Measurements from ENCODE around the gene ANKRD65. TPM values are rescaled to one million over a fixed set of nuclear protein-coding genes. Genes with fewer than 3 reads are reported as not detected.

The ANKRD65 gene
- total RNA-seq, 1 experiment from 2014 or later: 3.2 TPM

DNA sequence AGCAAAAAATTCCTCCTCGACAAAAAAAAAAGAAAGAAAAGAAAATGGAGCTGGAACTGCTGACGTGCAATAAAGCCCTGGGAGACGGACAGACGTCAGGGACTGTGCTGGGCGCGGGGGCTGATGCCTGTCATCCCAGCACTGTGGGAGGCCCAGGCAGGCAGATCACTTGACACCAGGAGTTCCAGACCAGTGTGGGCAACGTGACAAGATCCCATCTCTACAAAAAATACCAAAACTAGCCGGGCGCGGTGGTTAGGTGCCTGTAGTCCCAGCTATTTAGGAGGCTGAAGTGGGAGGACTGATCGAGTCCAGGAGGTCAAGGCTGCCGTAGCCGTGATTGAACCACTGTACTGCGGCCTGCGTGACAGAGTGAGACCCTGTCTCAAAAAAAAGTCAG is 3.6 kb upstream of the ANKRD65 start:
- H3K4me3 Mint-ChIP-seq (ENCODE audit: unreplicated experiment): no peak overlapping the region

DNA sequence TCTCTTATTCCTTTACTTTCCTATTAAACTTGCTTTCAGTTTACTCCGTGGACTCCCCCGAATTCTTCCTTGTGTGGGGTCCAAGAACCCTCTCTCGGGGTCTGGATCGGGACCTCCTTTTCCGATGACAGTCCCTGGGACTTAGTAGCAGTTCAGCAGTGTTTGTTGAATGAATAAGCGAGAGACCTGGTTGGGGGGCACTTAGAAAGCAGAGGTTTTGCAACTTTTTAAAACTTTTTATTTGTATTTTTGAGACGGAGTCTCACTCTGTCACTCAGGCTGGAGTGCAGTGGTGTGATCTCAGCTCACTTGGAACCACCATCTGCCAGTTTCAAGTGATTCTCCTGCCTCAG is 2.1 kb upstream of the ANKRD65 start:
- BruUV-seq (replicated peaks): no TSS peak
- Histone ChIP-seq H3K4me3 (ENCODE audit: low read depth, low read length) (no peak overlapping the region), H3K27me3 (replicated peaks; ENCODE audit: control insufficient read depth, insufficient read depth, low read length) (no peaks in the 10 kb centered on the region), H3K4me1 (peaks cover 32% of the 10 kb centered on the region), H3K36me3 (ENCODE audit: control insufficient read depth, insufficient read depth, low read length) (no peaks in the 10 kb centered on the region), H3K9me3 (no peaks in the 10 kb centered on the region)
- TF ChIP-seq, protein P1, sequence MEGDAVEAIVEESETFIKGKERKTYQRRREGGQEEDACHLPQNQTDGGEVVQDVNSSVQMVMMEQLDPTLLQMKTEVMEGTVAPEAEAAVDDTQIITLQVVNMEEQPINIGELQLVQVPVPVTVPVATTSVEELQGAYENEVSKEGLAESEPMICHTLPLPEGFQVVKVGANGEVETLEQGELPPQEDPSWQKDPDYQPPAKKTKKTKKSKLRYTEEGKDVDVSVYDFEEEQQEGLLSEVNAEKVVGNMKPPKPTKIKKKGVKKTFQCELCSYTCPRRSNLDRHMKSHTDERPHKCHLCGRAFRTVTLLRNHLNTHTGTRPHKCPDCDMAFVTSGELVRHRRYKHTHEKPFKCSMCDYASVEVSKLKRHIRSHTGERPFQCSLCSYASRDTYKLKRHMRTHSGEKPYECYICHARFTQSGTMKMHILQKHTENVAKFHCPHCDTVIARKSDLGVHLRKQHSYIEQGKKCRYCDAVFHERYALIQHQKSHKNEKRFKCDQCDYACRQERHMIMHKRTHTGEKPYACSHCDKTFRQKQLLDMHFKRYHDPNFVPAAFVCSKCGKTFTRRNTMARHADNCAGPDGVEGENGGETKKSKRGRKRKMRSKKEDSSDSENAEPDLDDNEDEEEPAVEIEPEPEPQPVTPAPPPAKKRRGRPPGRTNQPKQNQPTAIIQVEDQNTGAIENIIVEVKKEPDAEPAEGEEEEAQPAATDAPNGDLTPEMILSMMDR (IDR thresholded peaks at IDR 0.05; ENCODE audit: insufficient read depth in 1 of 2, low read depth in 1 of 2, low read length in 1 of 2, severe bottlenecking in 1 of 2, unreplicated experiment in 1 of 2): no peak
- H3K4me1 Mint-ChIP-seq (ENCODE audit: low read depth, unreplicated experiment): no peaks in the 10 kb centered on the region
- H3K9me3 Mint-ChIP-seq (ENCODE audit: unreplicated experiment): no peaks in the 10 kb centered on the region
- no peak for DNase-seq
- ChIA-PET CTCF (no interaction called here), POLR2A (no interaction called here)
- no peaks in the 10 kb centered on the region for H3K36me3 Mint-ChIP-seq (ENCODE audit: insufficient read depth, unreplicated experiment)
- no peak overlapping the region for H3K4me3 Mint-ChIP-seq (ENCODE audit: unreplicated experiment)
- peak overlapping the region; percentile 87 for H3K27ac Mint-ChIP-seq (ENCODE audit: unreplicated experiment)
- intact Hi-C loops (cut with micrococcal nuclease; ENCODE audit: unreplicated experiment): no loop called here
- H3K27me3 Mint-ChIP-seq (ENCODE audit: insufficient read depth, unreplicated experiment): no peaks in the 10 kb centered on the region

More for the DNA sequence above, 3.6 kb upstream of the ANKRD65 start:
- Histone ChIP-seq H3K9me3 (no peaks in the 10 kb centered on the region), H3K4me3 (ENCODE audit: low read depth, low read length) (no peak overlapping the region), H3K36me3 (ENCODE audit: control insufficient read depth, insufficient read depth, low read length) (no peaks in the 10 kb centered on the region), H3K4me1 (peaks cover 37% of the 10 kb centered on the region), H3K27me3 (replicated peaks; ENCODE audit: control insufficient read depth, insufficient read depth, low read length) (no peaks in the 10 kb centered on the region)
- Mint-ChIP-seq H3K27ac (ENCODE audit: unreplicated experiment) (no peak overlapping the region), H3K36me3 (ENCODE audit: insufficient read depth, unreplicated experiment) (no peaks in the 10 kb centered on the region), H3K4me1 (ENCODE audit: low read depth, unreplicated experiment) (peaks cover 2% of the 10 kb centered on the region), H3K9me3 (ENCODE audit: unreplicated experiment) (no peaks in the 10 kb centered on the region), H3K27me3 (ENCODE audit: insufficient read depth, unreplicated experiment) (no peaks in the 10 kb centered on the region)
- TF ChIP-seq, protein P1 (IDR thresholded peaks at IDR 0.05; ENCODE audit: insufficient read depth in 1 of 2, low read depth in 1 of 2, low read length in 1 of 2, severe bottlenecking in 1 of 2, unreplicated experiment in 1 of 2): no peak
- DNase-seq: no peak
- intact Hi-C loops (cut with micrococcal nuclease; ENCODE audit: unreplicated experiment): no loop called here
- BruUV-seq (replicated peaks): no TSS peak
- ChIA-PET CTCF (no interaction called here), POLR2A (no interaction called here)

DNA sequence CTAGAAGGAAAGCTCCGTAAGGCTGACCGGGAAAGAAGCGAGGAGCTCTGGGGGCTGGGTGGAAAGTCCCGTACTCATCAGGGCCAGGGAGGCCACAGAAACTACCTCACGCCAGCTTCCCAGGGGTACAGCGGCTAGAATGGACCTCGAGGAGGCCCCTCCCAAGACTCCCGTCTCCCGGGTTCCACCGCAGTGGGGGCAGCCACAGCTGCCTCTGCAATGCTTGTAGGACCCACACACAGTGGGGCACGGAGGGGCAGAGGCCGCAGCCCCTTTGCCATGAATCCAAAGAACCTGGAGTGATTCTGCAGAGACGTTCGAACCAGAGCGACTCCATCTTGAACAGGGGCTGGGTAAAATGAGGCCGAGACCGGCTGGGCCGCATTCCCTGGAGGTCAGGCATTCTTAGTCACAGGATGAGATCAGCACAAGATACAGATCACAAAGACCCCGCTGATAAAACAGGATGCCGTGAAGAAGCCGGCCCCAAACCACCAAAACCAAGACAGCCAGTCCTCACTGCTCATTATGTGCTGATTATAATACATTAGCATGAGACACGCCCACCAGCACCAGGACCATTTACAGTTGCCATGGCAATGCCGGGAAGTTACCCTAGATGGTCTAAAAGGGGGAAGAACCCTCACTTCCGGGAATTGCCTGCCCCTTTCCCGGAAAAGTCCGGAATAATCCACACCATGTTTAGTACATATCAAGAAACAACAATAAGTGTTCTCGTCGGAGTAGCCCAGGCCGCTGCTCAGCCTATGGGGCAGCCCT is 1.6 kb upstream of the ANKRD65 start:
- ChIA-PET CTCF (no interaction called here), POLR2A (no interaction called here)
- DNase-seq: peak; percentile 72 to 73
- intact Hi-C loops (cut with micrococcal nuclease; ENCODE audit: unreplicated experiment): no loop called here
- peak overlapping the region; percentile 87 for H3K27ac Mint-ChIP-seq (ENCODE audit: unreplicated experiment)
- no TSS peak for BruUV-seq (replicated peaks)
- peaks cover 32% of the 10 kb centered on the region for H3K4me1 ChIP-seq
- TF ChIP-seq, protein P1 (IDR thresholded peaks at IDR 0.05; ENCODE audit: insufficient read depth in 1 of 2, low read depth in 1 of 2, low read length in 1 of 2, severe bottlenecking in 1 of 2, unreplicated experiment in 1 of 2): no peak
- H3K9me3 ChIP-seq: no peaks in the 10 kb centered on the region
- H3K27me3 Mint-ChIP-seq (ENCODE audit: insufficient read depth, unreplicated experiment): no peaks in the 10 kb centered on the region
- H3K4me3 ChIP-seq (ENCODE audit: low read depth, low read length): no peak overlapping the region
- no peaks in the 10 kb centered on the region for H3K4me1 Mint-ChIP-seq (ENCODE audit: low read depth, unreplicated experiment)
- no peaks in the 10 kb centered on the region for H3K27me3 ChIP-seq (replicated peaks; ENCODE audit: control insufficient read depth, insufficient read depth, low read length)
- no peaks in the 10 kb centered on the region for H3K36me3 ChIP-seq (ENCODE audit: control insufficient read depth, insufficient read depth, low read length)
- no peaks in the 10 kb centered on the region for H3K9me3 Mint-ChIP-seq (ENCODE audit: unreplicated experiment)
- H3K36me3 Mint-ChIP-seq (ENCODE audit: insufficient read depth, unreplicated experiment): no peaks in the 10 kb centered on the region
- no peak overlapping the region for H3K4me3 Mint-ChIP-seq (ENCODE audit: unreplicated experiment)
